ENCODE results near the gene ATPAF2.
A peak's percentile ranks its signal among the peaks of the same experiment; 100 is the strongest.

Gene ATPAF2

DNA sequence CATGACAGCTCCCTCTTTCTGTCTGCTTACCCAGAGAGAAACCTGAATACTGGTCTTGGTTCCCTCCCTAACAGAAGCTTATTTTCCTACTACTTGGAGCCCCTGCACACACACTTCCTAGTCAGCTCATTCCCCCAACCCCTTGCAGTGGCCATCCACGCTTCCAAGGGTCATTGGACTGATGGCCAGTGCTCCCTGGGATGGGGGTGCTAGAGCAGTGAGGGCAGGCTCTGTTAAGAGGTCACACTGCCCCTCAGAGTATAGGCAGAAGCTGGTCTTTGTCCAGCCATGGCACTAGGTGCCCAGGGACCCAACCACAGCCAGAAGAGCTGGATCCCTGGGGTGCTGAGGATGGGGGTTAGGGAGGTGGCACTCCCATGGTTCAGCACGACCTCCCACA, 53.8 kb downstream of the ATPAF2 start:
- DNase-seq = no peak

DNA sequence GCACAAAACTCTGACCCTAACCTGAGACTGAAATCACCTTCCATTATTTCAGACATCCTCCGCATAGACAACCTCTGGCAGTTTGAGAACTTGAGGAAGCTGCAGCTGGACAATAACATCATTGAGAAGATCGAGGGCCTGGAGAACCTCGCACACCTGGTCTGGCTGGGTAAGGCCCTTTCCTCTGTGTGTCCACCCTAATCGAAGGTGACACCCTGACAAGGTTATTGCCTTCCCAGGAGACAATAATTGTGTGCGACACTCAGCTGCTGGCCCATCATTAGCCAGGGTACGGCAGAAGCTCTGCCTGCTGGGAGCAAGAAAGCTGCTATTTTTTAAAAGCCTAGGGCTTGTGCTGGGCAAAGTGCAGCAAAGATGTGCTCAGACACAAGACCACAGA, 55.2 kb downstream of the ATPAF2 start:
- DNase-seq = no peak

DNA sequence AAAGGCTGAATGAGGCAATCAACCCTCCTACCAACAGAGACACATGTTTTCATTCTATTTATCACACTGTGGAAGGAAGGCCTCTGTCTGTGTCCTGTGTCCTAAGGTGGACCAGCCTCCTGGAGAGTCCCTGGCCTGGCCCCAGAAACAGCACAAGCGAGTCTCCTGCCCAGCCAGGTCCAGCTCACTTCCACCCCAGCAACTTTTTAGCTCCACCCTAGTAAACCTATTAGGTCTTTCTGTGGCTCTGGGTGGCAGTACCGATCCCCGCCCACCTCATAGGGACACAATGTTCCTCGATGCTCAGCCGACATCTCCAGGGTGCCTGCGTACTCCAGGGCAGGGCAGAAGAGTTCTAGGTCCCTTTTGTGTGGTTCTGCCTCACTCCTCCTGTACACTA, 55.6 kb downstream of the ATPAF2 start:
- no peak for DNase-seq

DNA sequence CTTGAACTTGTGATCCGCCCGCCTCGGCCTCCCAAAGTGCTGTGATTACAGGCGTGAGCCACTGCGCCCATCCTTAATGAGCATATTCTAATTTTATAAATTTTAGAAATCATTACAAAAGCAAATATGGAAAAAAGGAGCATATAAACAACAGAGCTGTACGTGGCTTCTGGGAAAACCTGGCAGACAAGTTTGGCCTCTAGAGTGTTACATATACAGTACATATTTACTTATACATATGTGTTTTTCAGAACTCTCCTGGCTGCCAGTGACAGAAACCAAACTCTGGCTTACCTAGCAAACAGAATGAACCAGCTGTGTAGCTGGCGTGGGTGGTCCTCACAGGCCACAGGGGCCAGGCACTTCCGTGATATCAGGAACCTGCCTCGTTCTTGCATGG, 56.2 kb downstream of the ATPAF2 start:
- DNase-seq = no peak

DNA sequence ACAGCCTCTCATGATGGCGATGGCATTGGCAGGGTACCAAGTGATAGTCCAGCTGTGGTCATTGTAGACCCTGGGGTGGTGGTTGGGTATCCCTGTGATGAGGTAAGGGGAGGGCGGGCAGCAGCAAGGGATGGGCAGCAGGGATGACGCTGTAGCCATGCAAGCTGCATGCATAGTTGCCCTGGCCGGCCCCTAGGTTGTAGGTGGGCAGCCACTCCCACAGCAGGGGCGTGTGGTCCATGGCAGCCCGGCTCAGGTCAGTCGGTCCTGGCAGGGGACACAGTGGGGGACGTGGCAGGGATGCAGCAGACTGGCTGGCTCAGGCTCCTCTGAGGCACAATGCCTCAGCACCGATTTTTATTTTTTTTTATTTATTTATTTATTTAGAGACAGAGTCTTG, 57.6 kb downstream of the ATPAF2 start:
- DNase-seq = no peak

DNA sequence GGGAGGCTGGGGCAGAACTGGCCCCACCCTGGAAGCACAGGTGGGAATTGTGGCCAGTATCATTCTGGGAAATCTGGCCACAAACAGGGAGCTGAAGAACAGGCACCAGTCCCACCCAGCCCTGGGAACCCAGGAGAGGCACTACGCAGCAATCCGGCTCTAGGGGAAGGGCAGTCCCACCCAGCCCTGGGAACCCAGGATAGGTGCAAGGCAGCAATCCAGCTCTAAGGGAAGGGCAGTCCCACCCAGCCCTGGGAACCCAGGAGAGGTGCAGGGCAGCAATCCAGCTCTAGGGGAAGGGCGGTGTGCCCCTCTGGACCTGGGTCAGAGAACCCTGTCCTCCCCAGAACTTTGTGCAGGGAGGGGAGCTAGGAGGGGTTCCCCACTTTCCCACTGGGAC, 59.2 kb downstream of the ATPAF2 start:
- no peak for DNase-seq

DNA sequence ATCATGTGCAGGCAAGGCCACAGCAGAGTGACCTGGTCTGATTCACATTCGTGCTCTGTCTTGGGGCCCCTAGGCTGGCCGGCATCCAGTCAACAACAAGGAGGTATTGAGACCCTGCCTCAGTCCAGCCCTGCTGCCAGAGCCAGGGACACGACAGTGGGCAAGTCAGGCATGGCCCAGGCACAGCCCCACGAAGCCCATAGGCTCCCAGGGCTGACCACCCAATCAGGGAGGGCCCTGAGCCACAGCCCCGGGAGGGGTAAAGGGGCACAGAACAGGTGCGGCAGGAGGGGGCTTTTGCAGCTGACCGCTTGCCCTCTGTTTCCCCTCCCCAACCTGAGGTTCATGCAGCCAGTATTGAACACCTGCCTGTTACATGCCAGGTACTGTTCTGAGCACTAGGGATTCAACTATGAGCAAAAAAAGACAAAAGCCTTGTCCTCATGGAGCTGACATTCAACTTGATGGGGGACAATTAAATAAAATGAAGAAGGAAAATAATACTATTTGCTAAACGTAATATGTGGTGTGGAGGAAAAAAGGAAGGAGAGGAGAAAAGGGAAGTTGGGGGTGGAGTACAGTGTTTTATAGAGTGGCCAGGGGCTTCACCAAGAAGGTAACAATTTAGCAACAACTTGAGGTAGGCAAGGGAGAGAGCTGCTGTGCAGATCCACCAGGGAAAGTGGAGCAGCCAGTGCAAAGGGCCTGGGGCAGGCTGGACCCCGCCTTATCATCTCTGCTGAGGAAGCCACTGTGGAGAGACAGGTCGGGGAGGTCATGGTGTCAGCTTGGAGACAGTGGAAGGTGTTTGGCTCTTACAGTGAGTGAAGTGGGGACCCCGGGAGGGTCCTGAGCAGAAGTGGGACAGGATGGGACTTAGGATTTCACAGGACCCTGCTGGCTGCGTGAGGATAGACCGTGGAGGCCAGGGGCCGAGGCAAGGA, 60.2 kb downstream of the ATPAF2 start:
- no peak for DNase-seq

DNA sequence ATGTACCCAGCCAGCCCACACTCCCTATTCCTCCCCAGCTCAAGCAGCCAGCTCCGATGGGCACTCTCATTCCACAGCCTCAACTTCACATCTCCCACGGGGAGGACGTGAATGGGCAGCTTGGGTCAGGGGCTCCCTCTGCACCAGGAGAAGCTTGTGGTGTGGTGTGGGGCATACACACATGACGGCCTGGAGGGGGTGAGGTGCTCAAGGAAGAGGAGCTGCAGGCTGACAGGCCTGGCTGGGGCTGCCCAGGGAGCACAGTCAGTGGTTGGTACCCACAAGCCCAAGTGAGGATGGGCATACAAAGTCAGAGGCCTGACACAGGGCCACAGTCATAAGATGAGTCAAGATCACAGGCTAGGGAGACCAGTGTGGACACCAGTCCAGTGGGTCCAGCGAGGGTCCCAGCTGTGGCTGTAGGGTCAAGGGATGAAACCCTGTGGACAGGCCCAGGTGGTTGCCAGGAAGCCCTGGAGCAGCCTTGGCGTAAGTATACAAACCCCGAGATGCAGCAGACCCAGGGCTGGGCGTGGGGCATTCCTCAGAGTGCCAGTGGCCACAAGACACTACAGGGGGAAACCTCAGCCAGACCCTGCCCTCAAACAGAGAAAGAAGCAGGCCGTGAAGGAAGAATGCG, 61.9 kb downstream of the ATPAF2 start:
- DNase-seq = no peak

DNA sequence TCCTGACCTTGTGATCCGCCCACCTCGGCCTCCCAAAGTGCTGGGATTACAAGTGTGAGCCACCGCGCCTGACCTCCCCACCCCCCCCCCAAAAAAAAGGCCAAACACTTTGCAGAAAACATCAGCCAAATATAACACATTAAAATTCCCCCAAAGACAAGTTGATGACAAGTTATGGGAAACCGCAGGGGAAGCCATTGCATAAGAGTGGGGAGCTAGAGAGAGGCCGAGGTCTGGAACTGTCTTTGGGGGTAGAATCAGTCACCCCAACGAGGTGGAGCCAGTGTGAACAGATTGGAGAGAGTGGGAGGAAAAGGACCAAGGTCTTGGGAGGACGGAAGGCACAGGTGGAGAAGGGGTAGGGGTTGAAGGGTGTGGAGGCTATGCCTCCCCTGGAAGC, 63.5 kb downstream of the ATPAF2 start:
- no peak for DNase-seq

DNA sequence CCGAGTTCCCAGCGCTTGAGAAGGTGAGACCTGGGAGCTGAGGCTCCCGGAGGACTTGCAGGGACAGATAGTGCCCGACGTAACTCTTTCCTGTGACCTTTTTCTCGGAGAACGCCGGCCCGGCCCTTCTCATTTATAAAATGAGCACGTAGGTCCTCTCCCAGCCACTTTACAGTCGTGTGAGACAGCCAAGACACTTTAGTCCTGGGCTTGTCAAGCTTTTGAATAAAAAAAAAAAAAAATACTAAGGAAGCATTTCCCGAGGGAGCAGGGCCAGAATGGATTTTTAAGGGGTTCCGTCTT, 66.1 kb downstream of the ATPAF2 start:
- no peak for DNase-seq

DNA sequence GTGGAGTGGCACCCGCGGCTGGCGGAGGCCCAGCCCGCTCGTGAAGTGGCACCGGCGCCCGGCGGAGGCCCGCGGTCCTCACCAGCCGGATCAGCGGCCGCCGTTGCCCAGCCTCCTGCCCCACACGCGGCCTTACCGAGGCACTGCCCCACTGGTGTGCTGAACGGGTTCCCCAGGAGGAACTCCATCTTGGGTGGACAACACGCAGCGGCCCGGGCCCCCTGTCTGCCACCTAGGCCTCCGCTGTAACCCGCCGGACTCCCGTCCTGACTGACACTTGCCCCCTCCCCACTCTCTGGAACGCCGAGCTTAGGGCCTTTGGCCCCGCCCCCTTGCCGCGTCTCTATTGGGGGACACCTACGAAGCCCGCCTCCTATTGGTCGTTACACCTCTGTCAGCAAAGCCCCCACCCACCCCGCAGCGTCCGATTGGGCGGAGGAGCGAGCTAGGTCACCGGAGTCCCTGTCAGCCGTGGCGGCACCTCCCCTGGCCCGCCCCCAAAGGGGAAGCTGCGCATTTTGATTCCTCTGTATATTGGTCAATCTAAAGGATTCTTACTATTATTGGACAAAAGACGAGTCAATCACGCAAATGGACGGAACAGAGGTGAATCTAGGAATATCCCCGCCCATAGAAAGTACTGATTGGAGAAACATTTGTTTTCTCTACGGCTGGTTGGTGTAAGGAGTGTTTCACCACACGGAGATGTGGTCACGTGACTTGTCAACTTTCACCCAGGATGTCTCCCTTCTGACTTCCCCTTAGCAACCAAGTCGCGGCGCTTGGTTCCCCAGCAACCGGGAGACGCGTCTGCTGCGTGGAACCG, 66.6 kb downstream of the ATPAF2 start, which contains the start of the genes DRC3 and TOM1L2:
TSS of gene DRC3 (plus strand) at position 737 of the 826 bp plus-strand sequence. CDS start 4,737 bp downstream, outside the sequence.
TSS of gene TOM1L2 (minus strand) at position 275 of the 826 bp plus-strand sequence. CDS start at position 188, 87 bp downstream.
- peak; percentile 97 to 99 for DNase-seq

DNA sequence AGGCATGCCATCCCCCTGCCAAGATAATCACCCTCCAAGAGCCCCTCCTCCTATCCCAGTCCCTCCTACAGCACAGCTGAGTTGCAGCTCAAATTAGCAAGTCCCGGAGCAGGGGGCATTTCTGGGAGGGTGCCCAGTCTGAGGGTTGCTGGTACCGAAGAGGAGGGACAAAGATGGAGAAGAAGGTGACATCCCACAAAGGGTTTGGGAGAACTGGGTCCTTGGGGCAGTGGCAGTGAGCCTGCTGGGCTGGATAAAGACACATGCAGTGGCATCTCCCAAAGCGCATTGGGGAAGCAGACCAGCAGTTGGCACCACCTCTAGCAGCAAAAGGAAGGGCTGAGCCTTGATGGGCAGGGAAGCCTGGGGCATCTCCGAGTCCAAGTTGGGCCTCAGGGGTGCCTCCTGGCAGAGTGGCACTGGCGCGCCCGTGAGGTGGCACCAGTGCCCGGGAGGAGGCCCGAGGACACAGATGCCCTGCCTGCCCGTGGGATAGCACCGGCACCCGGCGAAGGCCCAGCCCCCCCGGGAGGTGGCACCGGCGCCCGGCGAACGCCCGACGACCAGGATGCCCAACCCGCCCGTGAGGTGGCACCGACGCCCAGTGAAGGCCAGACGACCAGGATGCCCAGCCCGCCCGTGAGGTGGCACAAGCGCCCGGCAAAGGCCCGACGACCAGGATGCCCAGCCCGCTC, 67.4 kb downstream of the ATPAF2 start:
- DNase-seq = no peak

DNA sequence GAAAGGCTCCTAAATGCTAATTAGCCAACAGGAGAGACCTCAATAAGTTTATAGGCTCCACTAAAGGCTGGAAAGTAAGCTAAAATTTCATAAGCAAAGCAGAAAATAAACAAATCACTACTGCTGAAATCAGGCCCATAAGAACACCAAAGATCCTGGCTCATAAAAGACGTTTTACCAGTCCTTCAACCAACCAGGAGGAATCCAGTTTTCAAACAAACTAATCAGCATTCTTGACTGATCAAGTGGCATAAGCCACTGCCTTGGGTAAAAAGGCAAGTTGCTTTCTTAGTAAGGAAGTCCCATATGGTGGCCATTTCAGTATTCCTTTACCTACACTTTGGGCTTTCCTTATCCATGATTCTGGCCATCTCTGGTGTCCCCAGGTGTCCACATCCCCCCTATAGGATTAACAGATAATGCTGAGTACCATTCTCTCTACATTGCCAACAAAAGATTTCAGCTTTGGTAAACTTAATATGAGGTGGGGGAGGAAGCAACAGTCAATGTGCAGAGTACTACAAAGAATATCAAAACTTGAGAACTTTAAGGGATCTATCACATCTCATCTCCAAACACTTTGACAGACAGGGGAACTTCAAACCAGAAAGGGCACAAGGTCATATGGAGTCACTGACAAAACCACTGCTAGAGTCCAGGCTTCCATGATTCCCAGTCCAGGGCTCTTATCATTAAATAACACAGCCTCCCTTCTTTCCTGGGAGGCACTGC, 68.1 kb downstream of the ATPAF2 start:
- DNase-seq = no peak

Data from NCI-H2081 (cell line).